Measurements from ENCODE around the gene PRRT1.

- no peak for TF ChIP-seq CTCF (IDR thresholded peaks at IDR 0.05)
- no peak for TF ChIP-seq POLR2A (IDR thresholded peaks at IDR 0.05)
Observed at GRCh38 chr6:32151863-32152768, at the start of gene PRRT1.
